ENCODE data around the gene SHPK. TPM values are rescaled to one million over a fixed set of nuclear protein-coding genes. Genes with fewer than 3 reads are reported as not detected.

The SHPK gene
- total RNA-seq, result 10 to 100 TPM in 3 of 4 donors, 1 to 10 TPM in 1; 9.4 to 25.5 (median 12.1) TPM

- no peak for TF ChIP-seq CTCF (IDR thresholded peaks at IDR 0.05)
- DNase-seq (ENCODE audit: low spot score), result peak; percentile 85
- peak; percentile 99 for ATAC-seq (ENCODE audit: low FRiP score)
These were observed at the start of gene SHPK, which contains the start of gene CTNS for GRCh38 chr17:3636154-3636907. Gene SHPK, minus strand, starts transcription at chr17:3636250. Its CDS starts 31 bp downstream, at chr17:3636219. Gene CTNS, plus strand, starts transcription at chr17:3636760. Its CDS starts 3,447 bp downstream, at chr17:3640207.

GRCh38 chr17:3685174-3685573 lies 49.1 kb upstream of the SHPK start:
- TF ChIP-seq CTCF (IDR thresholded peaks at IDR 0.05), result no peak
- ATAC-seq (ENCODE audit: low FRiP score) (no peak), DNase-seq (ENCODE audit: low spot score) (no peak)

- DNase-seq (ENCODE audit: low spot score) (no peak), ATAC-seq (ENCODE audit: low FRiP score) (no peak)
- TF ChIP-seq CTCF (IDR thresholded peaks at IDR 0.05), result peak in 1 of 3 donors; percentile 46
These were observed 47.0 kb upstream of the SHPK start for GRCh38 chr17:3683054-3683511.

GRCh38 chr17:3682033-3682432 lies 46.0 kb upstream of the SHPK start:
- ATAC-seq (ENCODE audit: low FRiP score), result no peak
- no peak for TF ChIP-seq CTCF (IDR thresholded peaks at IDR 0.05)
- DNase-seq (ENCODE audit: low spot score), result no peak

- DNase-seq (ENCODE audit: low spot score), result no peak
- no peak for ATAC-seq (ENCODE audit: low FRiP score)
- TF ChIP-seq CTCF (IDR thresholded peaks at IDR 0.05), result no peak
These were observed 45.5 kb upstream of the SHPK start for GRCh38 chr17:3681565-3681964.

GRCh38 chr17:3681057-3681456 lies 45.0 kb upstream of the SHPK start:
- DNase-seq (ENCODE audit: low spot score) (no peak), ATAC-seq (ENCODE audit: low FRiP score) (no peak)
- no peak for TF ChIP-seq CTCF (IDR thresholded peaks at IDR 0.05)
